Heart right ventricle (tissue), 16 donors: ENCODE measurements around the gene CFAP58. TPM values are rescaled to one million over a fixed set of nuclear protein-coding genes. Genes with fewer than 3 reads are reported as not detected.

ENCODE experiments used
- ATAC-seq, 8 donors: fragments of 200-7000 bp; cut with Tn5 transposase; one replicate each; pipeline ENCODE4 v1.9.1; 2020; ENCODE audit warnings: mild to moderate bottlenecking in 8 of 8, moderate library complexity in 8 of 8, moderate number of reproducible peaks in 1 of 8
- DNase-seq, 2 donors: peaks; one replicate each; pipeline ENCODE4 v3.0.0-alpha.2; 2020
- H3K27ac ChIP-seq, 10 donors: fragments of 200-600 bp; sonication (generic) in 2 of 10; one replicate each; pipeline versions ENCODE4 v1.5.0 to v1.8.0; 2020 to 2022; ENCODE audit warnings: mild to moderate bottlenecking in 3 of 10
- H3K27me3 ChIP-seq, 7 donors: fragments of 200-600 bp; one replicate each; pipeline ENCODE4 v1.8.0; 2021 to 2022; ENCODE audit warnings: mild to moderate bottlenecking in 2 of 7
- H3K36me3 ChIP-seq, 9 donors: fragments of 200-600 bp; sonication (generic) in 1 of 9; one replicate each; pipeline versions ENCODE4 v1.5.0 to v1.8.0; 2020 to 2022; ENCODE audit warnings: mild to moderate bottlenecking in 2 of 9
- H3K4me1 ChIP-seq, 9 donors: fragments of 200-600 bp; sonication (generic) in 1 of 9; one replicate each; pipeline versions ENCODE4 v1.5.0 to v1.8.0; 2020 to 2022; ENCODE audit warnings: mild to moderate bottlenecking in 4 of 9
- H3K4me3 ChIP-seq, 10 donors: fragments of 200-600 bp; sonication (generic) in 2 of 10; one replicate each; pipeline versions ENCODE4 v1.5.0 to v1.8.0; 2020 to 2022; ENCODE audit warnings: mild to moderate bottlenecking in 7 of 10, moderate library complexity in 2 of 10
- H3K9me3 ChIP-seq, 11 donors: fragments of 200-600 bp in 10 of 11; sonication (generic) in 2 of 11; one replicate each; pipeline versions ENCODE4 v1.5.0 to v1.8.0; 2013 to 2022; ENCODE audit warnings: mild to moderate bottlenecking in 2 of 11, control low read depth in 1 of 11, moderate library complexity in 1 of 11
- CTCF ChIP-seq, 9 donors: fragments of 200-600 bp; sonication (generic) in 2 of 9; IDR thresholded peaks; one replicate each; pipeline versions ENCODE4 v1.5.0 to v1.8.0; 2021 to 2022; ENCODE audit warnings: antibody characterized with exemption in 9 of 9, mild to moderate bottlenecking in 5 of 9, moderate library complexity in 1 of 9
- WGBS, 2 donors: extraction: QIAGEN DNeasy Blood & Tissue Kit; methylation state at CpG; one replicate each; pipeline ENCODE4 v1.1.7; 2013; ENCODE audit warnings: inconsistent platforms in 1 of 2; 5-methylcytosine and 5-hydroxymethylcytosine counted together
- intact Hi-C, 10 donors: fragments of 100-400 bp; cut with DNase I; formaldehyde crosslinking; loops; one replicate each; pipeline versions ENCODE4 v1.11.1 to v1.14.2; 2022
- polyA plus RNA-seq, 2 donors: library from polyadenylated mRNA; stranded (reverse); fragments of 200-250 nt; gene quantifications; one replicate each; pipeline ENCODE4 v1.2.3, GENCODE V29; 2013
- total RNA-seq, 10 donors: library from RNA; stranded (reverse); fragmentation: NEBNext Ultra II Directional in 3 of 10; extraction: Animal tissue kit (Norgen Biotek cat#: 25700) in 3 of 10; gene quantifications; one replicate each; pipeline versions ENCODE4 v1.2.1 to v1.2.4, GENCODE V29; 2021 to 2023
- donor health status: Arrhythmogenic right ventricular cardiomyopathy.
- donor health status: ischemic (EF 13 %, LVEDD 7.1; RV severe dilation, severe dysfunction).
- donor health status: healthy with polysubstance abuse.
- donor health status: DM: no; HTN: yes; CAD: no.
- donor health status: DM: no; HTN: no; CAD: no.
- donor health status: ischemic (EF 25% LVEDD 6.9; RV normal size, moderate dysfunction).
- donor health status: ischemic (EF 25% LVEDD 5.7; RV mildly dilated, moderate dysfunction).
- donor health status: healthy.
- donor health status: DM: yes; HTN: yes; CAD: no.
- donor health status: Ischemic cardiomyopathy.
- donor health status: ischemic (EF 35%, LVEDD 5.7; RV mildly dilated, moderate dysfunction).
- donor health status: nonischemic (EF 11% LVEDD 7.7; RV severe dilation, severe dysfunction).
- donor health status: DM: yes; HTN: yes; CAD: no.
- donor health status: PGD.
- donor health status: ischemic (EF 29% LVEDD 5.4; RV normal size, mild dysfunction).
- donor health status: nonischemic (EF 23%, LVEDD 6.1; RV moderate dilation, normal function).

Gene CFAP58
- total and polyA plus RNA-seq, 12 donors = 0.58 to 5.8 (median 3.0) TPM

- no peaks in the 10 kb centered on the region for H3K27me3 ChIP-seq
- intact Hi-C loops = loop anchor here in 1 of 10 donors (10.0 kb wide), 1 partner anchor 428 kb away; no protein-coding TSS in a partner anchor
- peaks cover 79 to 100% (median 100%) of the 10 kb centered on the region in 9 donors for H3K4me1 ChIP-seq
- TF ChIP-seq CTCF (IDR thresholded peaks at IDR 0.05) = no peak
- H3K4me3 ChIP-seq = no peak overlapping the region
- peaks cover 0 to 17% (median 0%) of the 10 kb centered on the region in 9 donors for H3K36me3 ChIP-seq
- H3K9me3 ChIP-seq = no peaks in the 10 kb centered on the region
- DNase-seq = no peak
- peak in 5 of 8 donors; percentile 6 to 72 (median 44) for ATAC-seq
- peak overlapping the region; percentile 38 to 100 (median 96) for H3K27ac ChIP-seq
- 33 to 42% methylated on average over 7 of the region's 7 CpGs for WGBS, 2 donors
These were observed 31.2 kb upstream of the CFAP58 start for GRCh38 chr10:104322416-104322782.

- H3K4me3 ChIP-seq = no peak overlapping the region
- H3K4me1 ChIP-seq = peaks cover 80 to 100% (median 100%) of the 10 kb centered on the region in 9 donors
- peaks cover 0 to 13% (median 0%) of the 10 kb centered on the region in 9 donors for H3K36me3 ChIP-seq
- peak overlapping the region in 9 of 10 donors; percentile 79 to 100 (median 99) for H3K27ac ChIP-seq
- WGBS, 2 donors = 74 to 78% methylated on average over 1 of the region's 1 CpG
- intact Hi-C loops = loop anchor here in 1 of 10 donors (10.0 kb wide), 1 partner anchor 428 kb away; no protein-coding TSS in a partner anchor
- DNase-seq (no peak), ATAC-seq (no peak)
- no peak for TF ChIP-seq CTCF (IDR thresholded peaks at IDR 0.05)
- no peaks in the 10 kb centered on the region for H3K27me3 ChIP-seq
- no peaks in the 10 kb centered on the region for H3K9me3 ChIP-seq
These were observed 30.5 kb upstream of the CFAP58 start for GRCh38 chr10:104323085-104323484.

GRCh38 chr10:104323760-104324201 is 29.9 kb upstream of the CFAP58 start:
- peaks cover 0 to 6% (median 0%) of the 10 kb centered on the region in 9 donors for H3K36me3 ChIP-seq
- ATAC-seq (no peak), DNase-seq (no peak)
- intact Hi-C loops = loop anchor here in 1 of 10 donors (10.0 kb wide), 1 partner anchor 429 kb away; no protein-coding TSS in a partner anchor
- H3K27me3 ChIP-seq = no peaks in the 10 kb centered on the region
- no peaks in the 10 kb centered on the region for H3K9me3 ChIP-seq
- no peak for TF ChIP-seq CTCF (IDR thresholded peaks at IDR 0.05)
- no peak overlapping the region for H3K4me3 ChIP-seq
- peak overlapping the region in 9 of 10 donors; percentile 79 to 100 (median 99) for H3K27ac ChIP-seq
- WGBS, 2 donors = 90 to 97% methylated on average over 4 of the region's 4 CpGs
- peaks cover 77 to 100% (median 100%) of the 10 kb centered on the region in 9 donors for H3K4me1 ChIP-seq

GRCh38 chr10:104324221-104324686 is 29.4 kb upstream of the CFAP58 start:
- Histone ChIP-seq H3K4me1 (peaks cover 75 to 100% (median 100%) of the 10 kb centered on the region in 9 donors), H3K9me3 (no peaks in the 10 kb centered on the region), H3K36me3 (peaks cover 0 to 4% (median 0%) of the 10 kb centered on the region in 9 donors), H3K27ac (peak overlapping the region in 9 of 10 donors; percentile 79 to 100 (median 99)), H3K4me3 (peak overlapping the region in 1 of 10 donors; percentile 7), H3K27me3 (no peaks in the 10 kb centered on the region)
- intact Hi-C loops = loop anchor here in 1 of 10 donors (10.0 kb wide), 1 partner anchor 429 kb away; no protein-coding TSS in a partner anchor
- WGBS, 2 donors = 69 to 75% methylated on average over 9 of the region's 9 CpGs
- TF ChIP-seq CTCF (IDR thresholded peaks at IDR 0.05) = peak in 2 of 9 donors; percentile 5 to 15
- ATAC-seq (no peak), DNase-seq (no peak)
